Esophagus muscularis mucosa (tissue), 3 donors: ENCODE data around the gene NAXD.

Experiments
- EP300 ChIP-seq: sonication (generic); formaldehyde crosslinking; IDR thresholded peaks from one replicate; pipeline ENCODE4 v1.6.1; 2017; ENCODE audit warnings: antibody characterized with exemption
- POLR2A ChIP-seq: fragments of 450-650 bp; IDR thresholded peaks from one replicate; pipeline ENCODE4 v1.6.1; 2017; ENCODE audit warnings: antibody characterized with exemption, moderate library complexity, mild to moderate bottlenecking, low read depth
- POLR2AphosphoS5 ChIP-seq, 2 donors: sonication (generic); formaldehyde crosslinking; IDR thresholded peaks; one replicate each; pipeline ENCODE4 v1.6.1; 2017; ENCODE audit warnings: antibody characterized with exemption in 2 of 2

- TF ChIP-seq POLR2A (no peak), POLR2AphosphoS5 (IDR thresholded peaks at IDR 0.05) (no peak), EP300 (no peak)
These were observed 14.4 kb downstream of the NAXD start for GRCh38 chr13:110629735-110630134.
